IPS-20b (cell line): ENCODE results near the gene RRBP1.
"Not testable (repeated sequence)": the region's sequence is repeated elsewhere in the genome, so short reads cannot be mapped to it uniquely, and the experiment has no call there.

ENCODE experiments used
- H3K27ac ChIP-seq: one replicate; pipeline ENCODE4 v1.5.1; 2013; ENCODE audit warnings: low read length
- H3K27me3 ChIP-seq: 2 replicates; pipeline ENCODE4 v1.6.1; 2013; ENCODE audit warnings: mild to moderate bottlenecking, low read length, inconsistent platforms; ENCODE audit not compliant: insufficient read depth
- H3K36me3 ChIP-seq: 2 replicates; pipeline ENCODE4 v1.6.1; 2013; ENCODE audit warnings: low read depth, mild to moderate bottlenecking, inconsistent platforms, low read length, moderate library complexity; ENCODE audit not compliant: insufficient read depth
- H3K4me1 ChIP-seq: 2 replicates; pipeline ENCODE4 v1.6.1; 2013; ENCODE audit warnings: mild to moderate bottlenecking, control low read depth, inconsistent platforms, low read length, moderate library complexity; ENCODE audit not compliant: insufficient read depth
- H3K4me3 ChIP-seq: 2 replicates; pipeline ENCODE4 v1.5.1; 2013; ENCODE audit warnings: mild to moderate bottlenecking, low read length, inconsistent platforms
- H3K9ac ChIP-seq: 2 replicates; pipeline ENCODE4 v1.6.1; 2013; ENCODE audit warnings: low read depth, mild to moderate bottlenecking, inconsistent platforms, low read length, moderate library complexity
- H3K9me3 ChIP-seq: 2 replicates; pipeline ENCODE4 v1.6.1; 2013; ENCODE audit warnings: mild to moderate bottlenecking, low read depth, low read length, inconsistent platforms; ENCODE audit not compliant: insufficient read depth

The RRBP1 gene

DNA sequence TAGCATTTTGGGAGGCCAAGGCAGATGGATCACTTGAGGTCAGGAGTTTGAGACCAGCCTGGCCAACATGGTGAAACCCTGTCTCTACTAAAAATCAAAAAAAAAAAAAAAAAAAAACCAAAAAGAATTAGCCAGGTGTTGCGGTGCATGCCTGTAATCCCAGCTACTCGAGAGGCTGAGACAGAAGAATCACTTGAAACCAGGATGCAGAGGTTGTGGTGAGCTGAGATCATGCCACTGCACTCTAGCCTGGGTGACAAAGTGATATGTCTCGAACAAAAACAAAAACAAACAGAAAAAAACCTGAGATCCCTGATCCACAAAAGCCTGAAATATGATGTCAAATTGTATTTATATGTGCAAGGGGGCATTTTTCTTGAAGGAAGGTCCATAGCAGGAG, 25.9 kb upstream of the RRBP1 start:
- H3K9ac ChIP-seq, H3K36me3 ChIP-seq, H3K9me3 ChIP-seq, H3K27me3 ChIP-seq, H3K4me3 ChIP-seq, H3K27ac ChIP-seq, H3K4me1 ChIP-seq: not testable (repeated sequence)

DNA sequence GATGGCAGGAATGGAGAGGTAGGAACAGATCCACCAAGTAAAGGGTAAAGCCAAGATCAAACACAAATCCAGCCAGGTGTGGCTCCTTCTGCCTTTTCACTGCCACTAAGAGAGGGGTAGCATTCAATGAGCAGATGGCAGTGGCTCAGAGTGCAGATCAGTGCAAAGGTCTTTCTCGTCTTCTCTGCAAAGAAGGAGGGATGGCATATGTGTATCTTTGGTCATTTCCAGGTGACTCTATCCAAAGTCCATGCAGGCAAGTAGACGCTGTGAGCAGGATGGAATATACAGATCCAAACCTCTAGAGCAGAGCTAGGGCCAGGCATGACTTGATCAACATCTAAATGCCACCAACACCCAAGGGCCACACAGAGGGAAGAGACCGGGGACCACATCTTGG, 24.6 kb upstream of the RRBP1 start:
- H3K27ac ChIP-seq = no peak overlapping the region
- no peaks in the 10 kb centered on the region for H3K9me3 ChIP-seq
- no peak overlapping the region for H3K9ac ChIP-seq
- no peak overlapping the region for H3K4me3 ChIP-seq
- H3K4me1 ChIP-seq = peaks cover 6% of the 10 kb centered on the region; the same call in 1 of the 2 replicates
- no peaks in the 10 kb centered on the region for H3K36me3 ChIP-seq
- no peaks in the 10 kb centered on the region for H3K27me3 ChIP-seq

DNA sequence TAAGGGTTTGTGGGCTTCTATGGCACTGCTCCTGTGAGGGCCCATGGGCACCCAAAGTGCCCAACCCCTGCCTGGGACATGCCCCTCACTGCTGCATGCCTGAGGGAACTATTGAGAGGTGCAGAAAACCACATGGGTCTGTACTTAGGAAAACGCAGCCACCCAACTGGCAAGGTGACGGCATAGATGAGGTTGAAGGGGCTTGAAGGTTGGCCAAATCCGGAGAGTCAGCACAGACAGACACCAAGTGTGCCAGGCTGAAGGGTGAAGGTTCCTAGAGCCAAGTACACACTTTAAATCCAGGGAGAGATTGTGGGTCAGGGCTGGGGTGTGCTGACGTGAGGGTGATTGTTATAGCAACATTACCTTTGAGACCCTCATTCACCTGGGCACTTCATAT, 23.9 kb upstream of the RRBP1 start:
- Histone ChIP-seq H3K4me1 (peaks cover 6% of the 10 kb centered on the region; the same call in 1 of the 2 replicates), H3K9me3 (no peaks in the 10 kb centered on the region), H3K4me3 (no peak overlapping the region), H3K36me3 (no peaks in the 10 kb centered on the region), H3K27me3 (no peaks in the 10 kb centered on the region), H3K9ac (no peak overlapping the region), H3K27ac (no peak overlapping the region)

DNA sequence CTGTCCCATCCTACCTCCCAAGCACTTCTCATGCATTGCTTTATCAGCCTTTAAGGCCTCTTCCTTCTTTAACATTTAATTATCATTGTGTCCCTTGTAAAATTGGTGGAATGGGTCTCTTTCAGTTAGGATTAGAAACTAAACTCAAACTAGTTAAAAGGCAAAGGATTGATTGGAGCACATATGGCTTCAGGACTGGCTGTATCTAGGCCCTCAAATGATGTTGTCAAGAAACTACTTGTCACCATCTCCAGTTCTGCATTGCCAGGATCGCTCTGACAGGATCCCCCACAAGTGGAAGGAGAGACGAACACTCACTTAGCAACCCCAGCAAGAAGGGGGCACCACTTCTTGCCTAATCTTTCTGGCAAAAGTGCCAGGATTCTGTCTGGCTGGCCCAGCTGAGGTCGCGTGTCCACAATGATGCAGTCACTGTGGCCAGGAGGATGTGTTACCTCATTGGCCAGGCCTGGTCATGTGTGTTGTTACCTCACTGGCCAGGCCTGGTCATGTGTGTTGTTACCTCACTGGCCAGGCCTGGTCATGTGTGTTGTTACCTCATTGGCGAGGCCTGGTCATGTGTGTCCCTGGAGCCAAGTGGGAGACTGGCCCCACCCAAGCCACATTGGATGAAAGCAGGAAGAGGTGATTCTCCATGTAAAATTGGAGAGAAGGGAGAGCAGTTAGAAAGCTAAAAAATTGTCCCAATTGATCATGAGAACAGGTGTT, 22.7 kb upstream of the RRBP1 start:
- Histone ChIP-seq H3K9ac (no peak overlapping the region), H3K4me1 (no peaks in the 10 kb centered on the region; the same call in 1 of the 2 replicates), H3K27ac (no peak overlapping the region)

DNA sequence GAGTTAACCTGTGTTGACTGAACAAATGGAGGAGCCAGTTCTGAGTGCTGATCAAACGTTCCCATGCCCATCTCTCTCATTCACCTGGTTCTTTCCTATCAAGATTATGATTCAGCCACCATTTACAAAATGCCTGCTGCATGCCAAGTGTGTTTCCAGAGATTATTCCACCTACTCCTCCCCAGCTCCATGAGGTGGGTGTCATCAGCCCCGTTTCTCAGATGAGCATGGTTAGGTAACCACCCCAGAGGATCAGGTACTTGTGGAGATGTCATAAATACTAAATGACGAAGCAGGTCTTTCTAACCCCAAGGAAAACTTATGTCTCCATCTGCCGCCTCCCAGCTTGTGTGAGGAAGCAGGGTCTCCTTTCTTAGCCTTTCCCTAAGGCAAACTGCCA, 19.8 kb upstream of the RRBP1 start:
- H3K4me3 ChIP-seq = no peak overlapping the region
- H3K4me1 ChIP-seq = no peaks in the 10 kb centered on the region
- no peak overlapping the region for H3K27ac ChIP-seq
- H3K36me3 ChIP-seq = no peaks in the 10 kb centered on the region
- no peaks in the 10 kb centered on the region for H3K27me3 ChIP-seq
- H3K9ac ChIP-seq = no peak overlapping the region
- H3K9me3 ChIP-seq = no peaks in the 10 kb centered on the region

More for the DNA sequence above, 22.7 kb upstream of the RRBP1 start:
- Histone ChIP-seq H3K27me3 (no peaks in the 10 kb centered on the region), H3K9me3 (no peaks in the 10 kb centered on the region), H3K36me3 (no peaks in the 10 kb centered on the region), H3K4me3 (no peak overlapping the region)

DNA sequence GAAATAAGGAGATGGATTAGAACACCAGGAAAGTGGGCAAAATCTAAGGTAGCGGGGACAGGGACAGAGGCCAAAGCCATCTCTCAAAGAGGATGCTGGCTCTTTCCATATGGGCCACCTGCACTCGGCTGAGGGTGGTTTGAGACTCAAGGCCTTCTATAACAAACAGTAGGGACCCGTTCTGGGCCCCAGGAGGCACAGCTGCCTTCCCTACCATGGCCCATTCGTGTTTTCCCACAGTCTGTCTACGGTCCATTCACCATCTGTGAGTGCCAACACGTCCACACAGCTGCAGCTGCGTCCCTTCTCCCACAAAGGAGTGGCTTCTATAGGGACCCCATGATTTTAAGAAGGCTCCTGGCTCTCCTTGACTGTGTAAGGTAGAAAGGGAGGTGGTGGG, 18.6 kb upstream of the RRBP1 start:
- Histone ChIP-seq H3K4me3 (no peak overlapping the region), H3K36me3 (no peaks in the 10 kb centered on the region), H3K4me1 (no peaks in the 10 kb centered on the region), H3K27me3 (no peaks in the 10 kb centered on the region), H3K9ac (no peak overlapping the region), H3K9me3 (no peaks in the 10 kb centered on the region), H3K27ac (no peak overlapping the region)

DNA sequence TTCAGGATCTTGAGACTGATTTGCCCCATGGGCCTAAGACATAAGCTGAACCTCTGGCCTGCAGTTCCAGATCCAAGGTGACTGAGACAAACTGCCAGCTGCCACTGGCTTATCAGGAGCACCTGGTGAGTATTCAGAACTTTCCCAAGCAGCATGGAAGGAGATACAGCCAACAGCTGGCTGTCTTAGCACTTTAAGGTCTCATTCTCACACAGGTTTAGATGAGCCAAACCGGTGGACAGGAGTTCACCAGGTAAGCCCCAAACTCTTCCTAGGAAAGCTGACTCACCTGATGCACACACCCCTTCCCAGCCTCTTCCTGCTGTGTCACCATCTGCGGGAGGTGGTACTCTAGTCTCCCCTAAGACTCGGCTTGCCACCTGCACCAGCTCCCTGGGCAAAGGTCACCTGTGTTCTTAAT, 17.9 kb upstream of the RRBP1 start, which contains the start of gene BANF2:
TSS of gene BANF2 (plus strand) at position 36 of the 421 bp plus-strand sequence. CDS start 25,060 bp downstream, outside the sequence.
- H3K27me3 ChIP-seq = no peaks in the 10 kb centered on the region
- H3K9me3 ChIP-seq = no peaks in the 10 kb centered on the region
- no peak within 1 kb of the TSS for H3K4me3 ChIP-seq
- no peak within 1 kb of the TSS for H3K9ac ChIP-seq
- no peak within 1 kb of the TSS for H3K27ac ChIP-seq
- no peaks in the 10 kb centered on the region for H3K36me3 ChIP-seq
- no peaks in the 10 kb centered on the region for H3K4me1 ChIP-seq

DNA sequence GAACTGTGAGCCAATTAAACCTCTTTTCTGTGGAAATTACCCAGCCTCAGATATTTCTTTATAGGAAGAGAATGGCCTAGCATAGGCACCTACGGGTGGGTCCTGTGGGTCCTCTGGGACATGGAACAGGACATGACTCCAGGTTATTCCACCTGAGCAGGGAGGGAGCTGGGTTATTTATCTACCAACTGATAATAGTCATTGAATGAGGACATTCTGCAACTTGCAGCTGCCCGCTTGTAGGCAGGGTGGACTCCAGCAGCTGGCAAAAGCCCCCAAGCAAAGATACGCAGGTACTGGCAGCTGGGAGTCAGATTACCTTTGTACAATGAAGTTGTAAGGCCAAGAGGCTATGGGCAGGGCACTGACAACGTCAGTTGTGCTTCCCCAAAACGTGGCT, 16.3 kb upstream of the RRBP1 start:
- H3K4me3 ChIP-seq = no peak overlapping the region
- H3K9ac ChIP-seq = no peak overlapping the region
- H3K27ac ChIP-seq = no peak overlapping the region
- H3K4me1 ChIP-seq = 0 out of 2 replicates have a peak, but pooled peaks cover 3% of the 10 kb centered on the region
- H3K27me3 ChIP-seq = 0 out of 2 replicates have a peak, but pooled peaks cover 3% of the 10 kb centered on the region
- no peaks in the 10 kb centered on the region for H3K9me3 ChIP-seq
- H3K36me3 ChIP-seq = no peaks in the 10 kb centered on the region

DNA sequence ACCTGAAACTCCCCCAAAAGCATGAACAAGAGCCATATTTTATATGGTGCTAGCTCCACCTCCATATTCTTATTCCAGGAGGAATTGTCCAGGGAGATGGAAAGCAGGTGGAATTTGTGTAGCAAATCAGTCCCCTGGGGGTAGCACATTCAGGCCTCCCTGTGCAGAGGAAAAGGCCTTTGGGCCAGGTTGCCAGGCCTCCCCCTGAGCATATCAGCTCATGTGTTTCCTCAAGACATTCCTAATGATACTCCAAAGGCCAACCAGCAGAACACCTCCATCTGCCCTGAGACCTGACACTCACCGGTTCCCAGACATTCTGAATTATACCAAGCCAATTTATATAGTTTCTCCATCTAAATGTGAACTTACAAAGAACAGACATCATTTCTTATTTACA, 15.1 kb upstream of the RRBP1 start:
- Histone ChIP-seq H3K4me1 (0 out of 2 replicates have a peak, but pooled peaks cover 6% of the 10 kb centered on the region), H3K27me3 (0 out of 2 replicates have a peak, but pooled peaks cover 3% of the 10 kb centered on the region), H3K9ac (no peak overlapping the region), H3K27ac (no peak overlapping the region), H3K9me3 (no peaks in the 10 kb centered on the region), H3K4me3 (no peak overlapping the region), H3K36me3 (no peaks in the 10 kb centered on the region)

DNA sequence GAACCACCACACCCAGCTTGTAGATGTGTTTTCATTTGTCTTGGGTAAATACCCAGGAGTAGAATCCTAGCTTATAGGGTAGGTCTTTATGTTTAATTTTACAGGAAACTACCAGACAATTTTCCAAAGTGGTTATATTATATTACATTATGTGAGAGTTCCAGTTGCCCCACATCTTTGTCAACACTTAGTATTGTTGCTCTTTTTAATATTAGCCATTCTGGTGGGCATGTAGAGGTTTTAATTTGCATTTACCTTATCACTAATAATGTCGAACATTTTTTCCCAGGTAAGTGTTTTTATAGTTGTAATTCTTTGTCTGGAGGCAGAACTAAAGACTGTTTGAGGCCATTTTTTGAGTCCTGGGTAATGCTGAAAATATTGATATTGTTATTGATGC, 14.2 kb upstream of the RRBP1 start:
- H3K9me3 ChIP-seq = no peaks in the 10 kb centered on the region
- H3K36me3 ChIP-seq = no peaks in the 10 kb centered on the region
- 0 out of 2 replicates have a peak, but pooled peaks cover 6% of the 10 kb centered on the region for H3K4me1 ChIP-seq
- H3K9ac ChIP-seq = no peak overlapping the region
- H3K27ac ChIP-seq = no peak overlapping the region
- no peak overlapping the region for H3K4me3 ChIP-seq
- H3K27me3 ChIP-seq = 0 out of 2 replicates have a peak, but pooled peaks cover 3% of the 10 kb centered on the region

DNA sequence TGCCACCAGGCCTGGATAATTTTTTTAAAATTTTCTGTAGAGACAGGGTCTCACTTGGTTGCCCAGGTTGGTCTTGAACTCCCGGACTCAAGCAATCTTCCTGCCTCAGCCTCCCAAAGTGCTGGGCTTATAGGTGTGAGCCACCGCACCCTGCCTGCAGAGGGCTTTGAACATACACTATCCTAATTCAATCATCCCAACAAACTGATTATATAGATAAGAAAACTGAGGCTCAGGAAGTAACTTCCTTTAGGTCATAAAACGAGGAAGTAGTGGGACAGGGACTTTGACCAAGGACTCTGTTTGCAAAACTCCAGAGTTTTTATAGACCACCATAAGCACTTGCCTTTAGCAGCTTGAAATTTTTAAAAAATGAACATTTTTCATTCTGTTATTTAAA, 12.7 kb upstream of the RRBP1 start:
- H3K9me3 ChIP-seq = no peaks in the 10 kb centered on the region
- H3K9ac ChIP-seq = no peak overlapping the region
- no peaks in the 10 kb centered on the region for H3K36me3 ChIP-seq
- no peak overlapping the region for H3K27ac ChIP-seq
- 0 out of 2 replicates have a peak, but pooled peaks cover 6% of the 10 kb centered on the region for H3K4me1 ChIP-seq
- H3K4me3 ChIP-seq = no peak overlapping the region
- H3K27me3 ChIP-seq = 0 out of 2 replicates have a peak, but pooled peaks cover 3% of the 10 kb centered on the region

DNA sequence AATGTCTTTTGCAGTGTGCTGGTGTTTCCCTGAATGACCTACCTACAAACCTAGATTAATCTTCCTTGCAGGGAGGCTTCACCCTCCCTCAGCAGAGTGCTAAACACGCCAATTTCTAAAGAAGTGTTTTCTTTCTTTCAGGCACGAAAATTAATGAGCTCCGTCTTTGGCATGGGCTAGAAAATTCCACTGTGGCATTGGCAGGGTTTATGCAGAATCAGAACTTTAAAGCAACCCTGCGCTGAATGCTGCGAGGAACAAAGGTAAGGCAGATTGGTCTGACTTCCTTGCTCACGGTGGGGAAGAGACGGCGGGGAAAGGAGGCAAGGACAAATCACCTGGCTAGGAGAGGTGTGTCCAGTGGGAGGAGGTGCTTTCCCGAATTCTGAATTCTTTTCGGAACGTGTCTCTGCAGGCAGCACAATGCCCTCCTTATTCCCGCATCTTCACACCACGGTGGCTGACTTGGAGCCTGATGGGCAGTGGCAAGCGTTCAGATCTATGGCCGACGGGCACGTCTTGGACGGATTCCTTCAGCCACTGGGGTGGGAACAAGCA, 11.5 kb upstream of the RRBP1 start:
- 0 out of 2 replicates have a peak, but pooled peaks cover 6% of the 10 kb centered on the region for H3K4me1 ChIP-seq
- no peak overlapping the region for H3K4me3 ChIP-seq
- H3K27me3 ChIP-seq = 0 out of 2 replicates have a peak, but pooled peaks cover 3% of the 10 kb centered on the region
- H3K9ac ChIP-seq = no peak overlapping the region
- no peaks in the 10 kb centered on the region for H3K9me3 ChIP-seq
- no peak overlapping the region for H3K27ac ChIP-seq
- no peaks in the 10 kb centered on the region for H3K36me3 ChIP-seq
